ENCODE data around the gene ASPHD1.

DNA sequence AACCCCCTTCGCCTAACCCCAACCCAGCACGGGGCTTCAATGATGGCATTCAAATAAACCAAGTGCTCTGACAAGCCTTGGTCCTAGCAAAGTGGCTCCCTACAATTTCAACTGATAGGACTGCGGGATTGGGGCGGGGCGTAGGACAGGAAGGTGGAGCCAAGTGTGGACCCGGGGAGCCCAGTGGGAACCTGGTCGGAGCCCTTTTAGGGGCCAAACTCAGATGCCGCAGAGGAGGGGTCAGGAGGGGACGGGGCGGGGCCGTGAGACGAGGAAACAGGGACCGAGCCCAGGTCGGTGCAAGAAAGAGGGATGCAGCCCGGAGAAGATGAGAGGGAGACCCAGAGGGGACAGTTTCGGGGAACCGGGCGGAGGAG, 24.1 kb upstream of the ASPHD1 start:
- TF ChIP-seq, protein P1, sequence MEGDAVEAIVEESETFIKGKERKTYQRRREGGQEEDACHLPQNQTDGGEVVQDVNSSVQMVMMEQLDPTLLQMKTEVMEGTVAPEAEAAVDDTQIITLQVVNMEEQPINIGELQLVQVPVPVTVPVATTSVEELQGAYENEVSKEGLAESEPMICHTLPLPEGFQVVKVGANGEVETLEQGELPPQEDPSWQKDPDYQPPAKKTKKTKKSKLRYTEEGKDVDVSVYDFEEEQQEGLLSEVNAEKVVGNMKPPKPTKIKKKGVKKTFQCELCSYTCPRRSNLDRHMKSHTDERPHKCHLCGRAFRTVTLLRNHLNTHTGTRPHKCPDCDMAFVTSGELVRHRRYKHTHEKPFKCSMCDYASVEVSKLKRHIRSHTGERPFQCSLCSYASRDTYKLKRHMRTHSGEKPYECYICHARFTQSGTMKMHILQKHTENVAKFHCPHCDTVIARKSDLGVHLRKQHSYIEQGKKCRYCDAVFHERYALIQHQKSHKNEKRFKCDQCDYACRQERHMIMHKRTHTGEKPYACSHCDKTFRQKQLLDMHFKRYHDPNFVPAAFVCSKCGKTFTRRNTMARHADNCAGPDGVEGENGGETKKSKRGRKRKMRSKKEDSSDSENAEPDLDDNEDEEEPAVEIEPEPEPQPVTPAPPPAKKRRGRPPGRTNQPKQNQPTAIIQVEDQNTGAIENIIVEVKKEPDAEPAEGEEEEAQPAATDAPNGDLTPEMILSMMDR (conservative IDR thresholded peaks at IDR 0.05 in 1 of 2, IDR thresholded peaks at IDR 0.05 in 1 of 2; ENCODE audit: low read depth in 1 of 2, low read length in 2 of 2), result no peak
- peak; percentile 37 for TF ChIP-seq EZH2 (IDR thresholded peaks at IDR 0.05; ENCODE audit: low read length, missing control alignments)
